ENCODE measurements around the gene MUTYH.

Gene MUTYH

GRCh38 chr1:45337630-45338325 lies 2.5 kb downstream of the MUTYH start:
- in situ Hi-C loops (cut with HindIII; ENCODE audit: low pct_ligation_motif_present, low sequenced_read_pairs) = no loop called here
- no peak for DNase-seq
- no peak for TF ChIP-seq CTCF (IDR thresholded peaks at IDR 0.05; ENCODE audit: low read depth, low read length, missing control alignments)

GRCh38 chr1:45335855-45336324 lies 4.3 kb downstream of the MUTYH start:
- Histone ChIP-seq H3K27ac (no peak overlapping the region), H3K36me3 (replicated peaks) (no peaks in the 10 kb centered on the region), H3K4me3 (ENCODE audit: low read depth, low read length) (no peak overlapping the region), H3K27me3 (replicated peaks) (no peaks in the 10 kb centered on the region)
- in situ Hi-C loops (cut with HindIII; ENCODE audit: low pct_ligation_motif_present, low sequenced_read_pairs) = no loop called here
- DNase-seq = no peak
- TF ChIP-seq CTCF (IDR thresholded peaks at IDR 0.05; ENCODE audit: low read depth, low read length, missing control alignments) = no peak

More at GRCh38 chr1:45337630-45338325, 2.5 kb downstream of the MUTYH start:
- no peak overlapping the region for H3K27ac ChIP-seq
- no peaks in the 10 kb centered on the region for H3K27me3 ChIP-seq (replicated peaks)
- H3K36me3 ChIP-seq (replicated peaks) = peaks cover 10% of the 10 kb centered on the region
- H3K4me3 ChIP-seq (ENCODE audit: low read depth, low read length) = no peak overlapping the region

- peak; percentile 23 for TF ChIP-seq CTCF (IDR thresholded peaks at IDR 0.05; ENCODE audit: low read depth, low read length, missing control alignments)
- Histone ChIP-seq H3K27me3 (replicated peaks) (no peaks in the 10 kb centered on the region), H3K36me3 (replicated peaks) (no peaks in the 10 kb centered on the region), H3K27ac (no peak overlapping the region), H3K4me3 (ENCODE audit: low read depth, low read length) (no peak overlapping the region)
- no peak for DNase-seq
- in situ Hi-C loops (cut with HindIII; ENCODE audit: low pct_ligation_motif_present, low sequenced_read_pairs) = no loop called here
Measured at GRCh38 chr1:45334308-45335245, 5.7 kb downstream of the MUTYH start.

- H3K27me3 ChIP-seq (replicated peaks) = no peaks in the 10 kb centered on the region
- no peak for TF ChIP-seq CTCF (IDR thresholded peaks at IDR 0.05; ENCODE audit: low read depth, low read length, missing control alignments)
- DNase-seq = no peak
- H3K4me3 ChIP-seq (ENCODE audit: low read depth, low read length) = no peak overlapping the region
- H3K36me3 ChIP-seq (replicated peaks) = no peaks in the 10 kb centered on the region
- no peak overlapping the region for H3K27ac ChIP-seq
- in situ Hi-C loops (cut with HindIII; ENCODE audit: low pct_ligation_motif_present, low sequenced_read_pairs) = no loop called here
Measured at GRCh38 chr1:45332346-45332720, 7.9 kb downstream of the MUTYH start.

- no peak for DNase-seq
- no peak overlapping the region for H3K4me3 ChIP-seq (ENCODE audit: low read depth, low read length)
- TF ChIP-seq CTCF (IDR thresholded peaks at IDR 0.05; ENCODE audit: low read depth, low read length, missing control alignments) = no peak
- no peaks in the 10 kb centered on the region for H3K27me3 ChIP-seq (replicated peaks)
- in situ Hi-C loops (cut with HindIII; ENCODE audit: low pct_ligation_motif_present, low sequenced_read_pairs) = no loop called here
- H3K36me3 ChIP-seq (replicated peaks) = no peaks in the 10 kb centered on the region
- no peak overlapping the region for H3K27ac ChIP-seq
Measured at GRCh38 chr1:45331436-45332345, 8.5 kb downstream of the MUTYH start.
